Upper lobe of left lung (tissue), 4 donors: ENCODE measurements around the gene SUSD6.

Experiments used
- POLR2A ChIP-seq, 4 donors: fragments of 450-650 bp; IDR thresholded peaks; one replicate each; pipeline ENCODE4 v1.5.1; 2016 to 2017; ENCODE audit warnings: antibody characterized with exemption in 4 of 4, mild to moderate bottlenecking in 2 of 4
- POLR2AphosphoS5 ChIP-seq, 2 donors: sonication (generic); formaldehyde crosslinking; IDR thresholded peaks; one replicate each; pipeline ENCODE4 v1.5.1; 2017; ENCODE audit warnings: antibody characterized with exemption in 2 of 2
- TF ChIP-seq, protein P1 (sequence below), 6 experiments: fragments of 450-650 bp in 4 of 6; fragments of 200-600 bp in 2 of 6; sonication (generic) in 2 of 6; IDR thresholded peaks; one replicate each; pipeline ENCODE4 v1.5.1; 2016 to 2019; ENCODE audit warnings: antibody characterized with exemption in 6 of 6

DNA sequence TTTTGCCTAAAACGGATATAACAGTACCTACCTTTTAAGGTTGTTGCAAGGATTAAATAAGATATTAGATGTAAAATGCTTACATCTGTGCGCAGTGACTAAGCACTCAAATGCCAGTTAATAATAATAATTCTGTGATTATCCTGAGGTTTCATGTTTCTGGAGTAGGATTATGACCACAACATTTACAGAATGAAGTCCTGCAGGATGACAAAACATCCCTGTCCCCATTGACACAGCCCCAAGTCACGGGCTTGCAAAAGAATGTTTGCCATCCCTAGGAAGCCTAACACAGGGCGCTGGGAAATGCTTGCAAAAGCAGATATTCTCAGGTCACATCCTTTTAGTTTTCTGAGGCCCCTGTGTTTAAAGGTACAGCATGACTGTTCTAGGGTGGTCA, 20.1 kb downstream of the SUSD6 start:
- TF ChIP-seq, protein P1, sequence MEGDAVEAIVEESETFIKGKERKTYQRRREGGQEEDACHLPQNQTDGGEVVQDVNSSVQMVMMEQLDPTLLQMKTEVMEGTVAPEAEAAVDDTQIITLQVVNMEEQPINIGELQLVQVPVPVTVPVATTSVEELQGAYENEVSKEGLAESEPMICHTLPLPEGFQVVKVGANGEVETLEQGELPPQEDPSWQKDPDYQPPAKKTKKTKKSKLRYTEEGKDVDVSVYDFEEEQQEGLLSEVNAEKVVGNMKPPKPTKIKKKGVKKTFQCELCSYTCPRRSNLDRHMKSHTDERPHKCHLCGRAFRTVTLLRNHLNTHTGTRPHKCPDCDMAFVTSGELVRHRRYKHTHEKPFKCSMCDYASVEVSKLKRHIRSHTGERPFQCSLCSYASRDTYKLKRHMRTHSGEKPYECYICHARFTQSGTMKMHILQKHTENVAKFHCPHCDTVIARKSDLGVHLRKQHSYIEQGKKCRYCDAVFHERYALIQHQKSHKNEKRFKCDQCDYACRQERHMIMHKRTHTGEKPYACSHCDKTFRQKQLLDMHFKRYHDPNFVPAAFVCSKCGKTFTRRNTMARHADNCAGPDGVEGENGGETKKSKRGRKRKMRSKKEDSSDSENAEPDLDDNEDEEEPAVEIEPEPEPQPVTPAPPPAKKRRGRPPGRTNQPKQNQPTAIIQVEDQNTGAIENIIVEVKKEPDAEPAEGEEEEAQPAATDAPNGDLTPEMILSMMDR (IDR thresholded peaks at IDR 0.05): no peak
- TF ChIP-seq POLR2A (IDR thresholded peaks at IDR 0.05): no peak
- no peak for TF ChIP-seq POLR2AphosphoS5 (IDR thresholded peaks at IDR 0.05)
